KMS-11 (cell line): ENCODE measurements around the gene CHRD.

ENCODE experiments used
- H2AFZ ChIP-seq: fragments of 200-600 bp; sonication (generic); 2 replicates; pipeline ENCODE4 v1.6.1; 2016; ENCODE audit warnings: antibody characterized with exemption, mixed run types, low read depth
- H3K27ac ChIP-seq: fragments of 200-600 bp; sonication (generic); 2 replicates; pipeline ENCODE4 v1.6.1; 2016; ENCODE audit warnings: mild to moderate bottlenecking, mixed run types
- H3K27me3 ChIP-seq: fragments of 200-600 bp; sonication (generic); 2 replicates; pipeline ENCODE4 v1.6.1; 2017; ENCODE audit warnings: mild to moderate bottlenecking, low read depth, mixed run types, moderate library complexity; ENCODE audit not compliant: insufficient read depth
- H3K36me3 ChIP-seq: fragments of 200-600 bp; sonication (generic); 2 replicates; pipeline ENCODE4 v1.6.1; 2017; ENCODE audit warnings: mild to moderate bottlenecking, mixed run types; ENCODE audit not compliant: insufficient read depth
- H3K4me1 ChIP-seq: fragments of 200-600 bp; sonication (generic); 2 replicates; pipeline ENCODE4 v1.6.1; 2016; ENCODE audit warnings: mild to moderate bottlenecking, low read depth, mixed run types; ENCODE audit not compliant: poor library complexity, severe bottlenecking
- H3K4me2 ChIP-seq: fragments of 200-600 bp; sonication (generic); 2 replicates; pipeline ENCODE4 v1.7.0; 2016; ENCODE audit warnings: mild to moderate bottlenecking, mixed run types
- H3K4me3 ChIP-seq: fragments of 200-600 bp; sonication (generic); IDR thresholded peaks from 2 replicates; pipeline ENCODE4 v1.6.1; 2017; ENCODE audit warnings: low read depth, low read length, mixed read lengths; ENCODE audit not compliant: insufficient read depth
- H3K79me2 ChIP-seq: fragments of 200-600 bp; sonication (generic); 2 replicates; pipeline ENCODE4 v1.6.1; 2016; ENCODE audit warnings: low read depth, mixed run types; ENCODE audit not compliant: insufficient read depth
- H3K9ac ChIP-seq: fragments of 200-600 bp; sonication (generic); 2 replicates; pipeline ENCODE4 v1.6.1; 2016; ENCODE audit warnings: mild to moderate bottlenecking, mixed run types
- H4K20me1 ChIP-seq: fragments of 200-600 bp; sonication (generic); 2 replicates; pipeline ENCODE4 v1.6.1; 2016; ENCODE audit warnings: mild to moderate bottlenecking, mixed run types; ENCODE audit not compliant: insufficient read depth
- TF ChIP-seq, protein P1 (sequence below): fragments of 200-600 bp; sonication (generic); conservative IDR thresholded peaks from 2 replicates; pipeline ENCODE4 v1.6.1; 2017; ENCODE audit warnings: low read depth, mild to moderate bottlenecking, antibody characterized with exemption, low read length, moderate library complexity, mixed read lengths

The CHRD gene

DNA sequence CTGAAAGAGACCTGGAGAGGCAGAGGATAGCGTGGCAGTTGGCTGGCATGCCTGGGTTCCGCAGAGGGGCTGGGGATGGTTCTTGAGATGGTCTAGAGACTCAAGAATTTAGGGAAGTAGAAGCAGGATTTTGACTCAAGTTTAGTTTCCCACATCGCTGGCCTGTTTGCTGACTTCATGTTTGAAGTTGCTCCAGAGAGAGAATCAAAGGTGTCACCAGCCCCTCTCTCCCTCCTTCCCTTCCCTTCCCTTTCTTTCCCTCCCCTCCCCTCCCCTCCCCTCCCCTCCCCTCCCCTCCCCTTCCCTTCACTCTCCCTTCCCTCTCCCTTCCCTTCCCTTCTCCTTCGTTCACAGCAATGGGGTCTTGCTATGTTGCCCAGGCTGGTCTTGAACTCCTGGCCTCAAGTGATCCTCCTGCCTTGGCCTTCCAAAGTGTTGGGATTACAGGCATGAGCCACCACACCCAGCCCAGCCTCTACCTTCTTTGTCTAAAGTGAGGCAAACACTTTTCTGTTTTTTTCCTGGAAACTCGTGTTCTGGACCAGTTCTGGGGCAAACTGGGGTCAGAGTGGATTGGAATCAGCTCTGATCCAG, 10.2 kb downstream of the CHRD start:
- H4K20me1 ChIP-seq, result no peaks in the 10 kb centered on the region
- no peak overlapping the region for H3K4me2 ChIP-seq
- no peaks in the 10 kb centered on the region for H3K79me2 ChIP-seq
- no peak overlapping the region for H3K27ac ChIP-seq
- H3K4me3 ChIP-seq, result no peak overlapping the region
- TF ChIP-seq, protein P1, sequence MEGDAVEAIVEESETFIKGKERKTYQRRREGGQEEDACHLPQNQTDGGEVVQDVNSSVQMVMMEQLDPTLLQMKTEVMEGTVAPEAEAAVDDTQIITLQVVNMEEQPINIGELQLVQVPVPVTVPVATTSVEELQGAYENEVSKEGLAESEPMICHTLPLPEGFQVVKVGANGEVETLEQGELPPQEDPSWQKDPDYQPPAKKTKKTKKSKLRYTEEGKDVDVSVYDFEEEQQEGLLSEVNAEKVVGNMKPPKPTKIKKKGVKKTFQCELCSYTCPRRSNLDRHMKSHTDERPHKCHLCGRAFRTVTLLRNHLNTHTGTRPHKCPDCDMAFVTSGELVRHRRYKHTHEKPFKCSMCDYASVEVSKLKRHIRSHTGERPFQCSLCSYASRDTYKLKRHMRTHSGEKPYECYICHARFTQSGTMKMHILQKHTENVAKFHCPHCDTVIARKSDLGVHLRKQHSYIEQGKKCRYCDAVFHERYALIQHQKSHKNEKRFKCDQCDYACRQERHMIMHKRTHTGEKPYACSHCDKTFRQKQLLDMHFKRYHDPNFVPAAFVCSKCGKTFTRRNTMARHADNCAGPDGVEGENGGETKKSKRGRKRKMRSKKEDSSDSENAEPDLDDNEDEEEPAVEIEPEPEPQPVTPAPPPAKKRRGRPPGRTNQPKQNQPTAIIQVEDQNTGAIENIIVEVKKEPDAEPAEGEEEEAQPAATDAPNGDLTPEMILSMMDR, result no peak
- H3K36me3 ChIP-seq, result no peaks in the 10 kb centered on the region
- no peaks in the 10 kb centered on the region for H3K27me3 ChIP-seq
- H2AFZ ChIP-seq, result no peak overlapping the region
- no peaks in the 10 kb centered on the region for H3K4me1 ChIP-seq
- no peak overlapping the region for H3K9ac ChIP-seq

DNA sequence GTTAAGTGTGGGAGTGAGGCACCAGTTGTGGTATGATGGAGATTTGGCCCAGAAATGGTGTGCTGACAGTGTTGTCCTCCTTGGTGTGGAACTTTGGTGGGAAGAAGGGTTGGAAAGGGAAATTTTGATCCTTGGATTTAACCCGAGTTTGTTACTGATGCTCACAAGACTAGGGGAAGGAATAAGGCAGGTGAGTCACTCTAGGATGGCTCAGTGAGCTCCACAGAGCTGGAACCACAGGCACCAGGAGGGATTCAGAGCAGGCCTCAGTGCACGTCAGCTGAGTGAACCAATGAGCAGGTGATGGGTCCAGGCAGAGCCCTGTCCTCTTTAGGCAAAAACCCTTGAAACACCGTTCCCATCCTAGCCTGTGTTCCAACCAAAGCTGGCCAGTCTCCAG, 11.4 kb downstream of the CHRD start:
- H4K20me1 ChIP-seq, result no peaks in the 10 kb centered on the region
- H3K4me2 ChIP-seq, result no peak overlapping the region
- H3K79me2 ChIP-seq, result no peaks in the 10 kb centered on the region
- no peaks in the 10 kb centered on the region for H3K36me3 ChIP-seq
- TF ChIP-seq, protein P1, result no peak
- no peak overlapping the region for H3K9ac ChIP-seq
- no peak overlapping the region for H2AFZ ChIP-seq
- H3K27ac ChIP-seq, result no peak overlapping the region
- H3K4me3 ChIP-seq, result no peak overlapping the region
- H3K4me1 ChIP-seq, result no peaks in the 10 kb centered on the region
- H3K27me3 ChIP-seq, result no peaks in the 10 kb centered on the region

DNA sequence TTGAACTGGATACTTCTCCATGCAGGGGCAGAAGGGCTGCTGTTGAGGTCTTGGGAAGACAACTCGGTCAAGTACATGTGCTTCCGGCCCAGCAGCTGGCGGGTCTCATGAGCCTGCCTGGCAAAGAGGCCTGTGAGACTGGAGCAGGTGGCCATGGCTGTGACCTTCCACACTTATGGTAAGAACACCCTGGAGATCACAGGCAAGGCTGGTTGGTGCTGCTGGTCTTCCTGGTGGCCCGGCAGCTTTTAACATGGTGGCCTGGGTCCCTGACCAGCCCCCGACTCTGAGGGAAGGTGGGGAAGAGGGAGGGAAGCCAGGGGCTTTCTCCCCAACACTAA, 15.4 kb downstream of the CHRD start:
- Histone ChIP-seq H3K4me2 (no peak overlapping the region), H3K9ac (no peak overlapping the region), H3K36me3 (no peaks in the 10 kb centered on the region), H3K27ac (no peak overlapping the region), H4K20me1 (no peaks in the 10 kb centered on the region), H3K4me1 (peaks cover 3% of the 10 kb centered on the region), H3K27me3 (no peaks in the 10 kb centered on the region), H3K79me2 (no peaks in the 10 kb centered on the region), H3K4me3 (no peak overlapping the region), H2AFZ (no peak overlapping the region)
- TF ChIP-seq, protein P1, result no peak

DNA sequence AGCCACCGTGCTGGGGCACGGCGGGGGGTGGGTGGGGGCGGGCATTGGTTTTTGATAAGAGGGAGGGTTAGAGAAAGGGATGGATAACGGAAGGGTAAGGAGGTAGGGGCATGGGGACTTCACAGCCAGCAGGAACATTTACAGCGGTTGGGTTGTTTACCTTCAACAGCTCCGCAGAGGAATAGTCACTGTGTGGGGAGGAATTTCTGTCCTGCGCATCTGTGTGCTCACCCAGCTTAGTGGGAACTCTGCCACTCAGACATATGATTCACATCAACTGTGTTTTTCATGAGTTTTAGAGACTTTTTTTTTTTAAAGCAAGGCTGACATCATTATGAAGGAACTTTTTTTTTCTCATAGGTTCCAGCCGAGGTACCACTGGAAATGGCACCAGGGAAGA, 19.6 kb downstream of the CHRD start:
- Histone ChIP-seq H3K9ac (no peak overlapping the region), H3K4me2 (no peak overlapping the region), H2AFZ (no peak overlapping the region), H3K36me3 (no peaks in the 10 kb centered on the region), H3K4me3 (no peak overlapping the region), H4K20me1 (no peaks in the 10 kb centered on the region), H3K79me2 (no peaks in the 10 kb centered on the region), H3K27ac (no peak overlapping the region), H3K27me3 (no peaks in the 10 kb centered on the region), H3K4me1 (peaks cover 3% of the 10 kb centered on the region)
- TF ChIP-seq, protein P1, result no peak
